HepG2 (cell line): ENCODE measurements around the gene MEIOB. TPM values are rescaled to one million over a fixed set of nuclear protein-coding genes. Genes with fewer than 3 reads are reported as not detected.

Experiments
- ADNP ChIP-seq: sonication (generic); formaldehyde crosslinking; IDR thresholded peaks from 2 replicates; pipeline ENCODE4 v1.4.0; 2020; ENCODE audit warnings: missing genetic modification reagents
- GATAD1 ChIP-seq: IDR thresholded peaks from 2 replicates; pipeline ENCODE4 v1.6.1; 2016; ENCODE audit warnings: missing genetic modification reagents, missing compliant biosample characterization
- PRDM10 ChIP-seq: sonication (generic); formaldehyde crosslinking; IDR thresholded peaks from 2 replicates; pipeline ENCODE4 v1.4.0; 2020; ENCODE audit warnings: low read depth, missing genetic modification reagents
- ZBTB44 ChIP-seq: sonication (generic); formaldehyde crosslinking; IDR thresholded peaks from 2 replicates; pipeline ENCODE4 v1.4.0; 2020; ENCODE audit warnings: missing genetic modification reagents
- ZNF629 ChIP-seq: sonication (generic); formaldehyde crosslinking; conservative IDR thresholded peaks from 2 replicates; pipeline ENCODE4 v1.5.0; 2020; ENCODE audit warnings: missing genetic modification reagents
- ZNF879 ChIP-seq: sonication (generic); formaldehyde crosslinking; IDR thresholded peaks from 2 replicates; pipeline ENCODE4 v1.8.1; 2023; ENCODE audit warnings: missing genetic modification reagents
- polyA plus RNA-seq, 8 experiments: library from polyadenylated mRNA; depleted of rRNA in 3 of 8; stranded (reverse) in 7 of 8; unstranded in 1 of 8; fragments of >200 nt; fragmentation: Illumina TruSeq in 4 of 8; extraction: Trizol in 4 of 8; gene quantifications; 2 replicates each; pipeline versions ENCODE4 v1.2.1 to v1.2.3, GENCODE V29; 2011 to 2016; ENCODE audit warnings: low read depth in 4 of 8, missing spikeins in 1 of 8, mixed read lengths in 1 of 8; ENCODE audit not compliant: insufficient read depth in 1 of 8
- total RNA-seq, 5 experiments: library from RNA; depleted of rRNA; stranded (reverse); fragments of >200 nt; fragmentation: Illumina TruSeq; extraction: Trizol; gene quantifications; 2 replicates each; pipeline ENCODE4 v1.2.3, GENCODE V29; 2016; ENCODE audit warnings: low read depth in 1 of 5
- TF ChIP-seq, protein P1 (sequence below): sonication (generic); formaldehyde crosslinking; IDR thresholded peaks from 2 replicates; pipeline ENCODE4 v1.5.1; 2020; ENCODE audit warnings: missing genetic modification reagents, mild to moderate bottlenecking, borderline replicate concordance
- TF ChIP-seq, protein P2 (sequence below), 2 experiments: sonication (generic) in 1 of 2; formaldehyde crosslinking in 1 of 2; IDR thresholded peaks; 2 replicates each; pipeline versions ENCODE4 v1.6.1 to v1.9.0; 2014 to 2022; ENCODE audit warnings: antibody characterized with exemption in 1 of 2, borderline replicate concordance in 1 of 2, inconsistent platforms in 1 of 2, low read depth in 1 of 2, missing genetic modification reagents in 1 of 2

MEIOB gene
- total and polyA plus RNA-seq, 2 of the 13 experiments (the other 11 are each of a cell fraction or from before 2014, with no cell fraction given): 0.17 TPM; not detected in 1

GRCh38 chr16:1826691-1827573 is 45.0 kb downstream of the MEIOB start, which contains the start of the genes FAHD1 and HAGH (continued):
- TF ChIP-seq ZBTB44 (CRISPR knock-in tag): 0 out of 2 replicates have a peak, but pooled peaks have one; percentile 27
- peak; percentile 100 for TF ChIP-seq GATAD1 (CRISPR knock-in tag)
- TF ChIP-seq ZNF879: peak; percentile 93
- TF ChIP-seq, protein P1, sequence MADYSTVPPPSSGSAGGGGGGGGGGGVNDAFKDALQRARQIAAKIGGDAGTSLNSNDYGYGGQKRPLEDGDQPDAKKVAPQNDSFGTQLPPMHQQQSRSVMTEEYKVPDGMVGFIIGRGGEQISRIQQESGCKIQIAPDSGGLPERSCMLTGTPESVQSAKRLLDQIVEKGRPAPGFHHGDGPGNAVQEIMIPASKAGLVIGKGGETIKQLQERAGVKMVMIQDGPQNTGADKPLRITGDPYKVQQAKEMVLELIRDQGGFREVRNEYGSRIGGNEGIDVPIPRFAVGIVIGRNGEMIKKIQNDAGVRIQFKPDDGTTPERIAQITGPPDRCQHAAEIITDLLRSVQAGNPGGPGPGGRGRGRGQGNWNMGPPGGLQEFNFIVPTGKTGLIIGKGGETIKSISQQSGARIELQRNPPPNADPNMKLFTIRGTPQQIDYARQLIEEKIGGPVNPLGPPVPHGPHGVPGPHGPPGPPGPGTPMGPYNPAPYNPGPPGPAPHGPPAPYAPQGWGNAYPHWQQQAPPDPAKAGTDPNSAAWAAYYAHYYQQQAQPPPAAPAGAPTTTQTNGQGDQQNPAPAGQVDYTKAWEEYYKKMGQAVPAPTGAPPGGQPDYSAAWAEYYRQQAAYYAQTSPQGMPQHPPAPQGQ (CRISPR knock-in tag): no peak
- peak; percentile 62; the same call in 1 of the 2 replicates for TF ChIP-seq PRDM10 (CRISPR knock-in tag)
- no peak for TF ChIP-seq ADNP (CRISPR knock-in tag)
- TF ChIP-seq, protein P2, sequence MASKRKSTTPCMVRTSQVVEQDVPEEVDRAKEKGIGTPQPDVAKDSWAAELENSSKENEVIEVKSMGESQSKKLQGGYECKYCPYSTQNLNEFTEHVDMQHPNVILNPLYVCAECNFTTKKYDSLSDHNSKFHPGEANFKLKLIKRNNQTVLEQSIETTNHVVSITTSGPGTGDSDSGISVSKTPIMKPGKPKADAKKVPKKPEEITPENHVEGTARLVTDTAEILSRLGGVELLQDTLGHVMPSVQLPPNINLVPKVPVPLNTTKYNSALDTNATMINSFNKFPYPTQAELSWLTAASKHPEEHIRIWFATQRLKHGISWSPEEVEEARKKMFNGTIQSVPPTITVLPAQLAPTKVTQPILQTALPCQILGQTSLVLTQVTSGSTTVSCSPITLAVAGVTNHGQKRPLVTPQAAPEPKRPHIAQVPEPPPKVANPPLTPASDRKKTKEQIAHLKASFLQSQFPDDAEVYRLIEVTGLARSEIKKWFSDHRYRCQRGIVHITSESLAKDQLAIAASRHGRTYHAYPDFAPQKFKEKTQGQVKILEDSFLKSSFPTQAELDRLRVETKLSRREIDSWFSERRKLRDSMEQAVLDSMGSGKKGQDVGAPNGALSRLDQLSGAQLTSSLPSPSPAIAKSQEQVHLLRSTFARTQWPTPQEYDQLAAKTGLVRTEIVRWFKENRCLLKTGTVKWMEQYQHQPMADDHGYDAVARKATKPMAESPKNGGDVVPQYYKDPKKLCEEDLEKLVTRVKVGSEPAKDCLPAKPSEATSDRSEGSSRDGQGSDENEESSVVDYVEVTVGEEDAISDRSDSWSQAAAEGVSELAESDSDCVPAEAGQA (IDR thresholded peaks at IDR 0.05; ENCODE audit: low read depth): peak; percentile 80
- TF ChIP-seq, protein P2 (CRISPR knock-in tag; IDR thresholded peaks at IDR 0.05; ENCODE audit: borderline replicate concordance): no peak; the same call in 1 of the 2 replicates
- no peak; the same call in 1 of the 2 replicates for TF ChIP-seq ZNF629 (CRISPR knock-in tag)
- TF ChIP-seq, all 625 proteins: peak for 377
